Left ventricle myocardium superior (tissue), 1 donor: Measurements from ENCODE around the gene ERC2. TPM values are rescaled to one million over a fixed set of nuclear protein-coding genes. Genes with fewer than 3 reads are reported as not detected.

Source experiments
- ATAC-seq: fragments of 200-7000 bp; cut with Tn5 transposase; one replicate; pipeline ENCODE4 v1.9.1; 2020; ENCODE audit warnings: mild to moderate bottlenecking, moderate library complexity
- DNase-seq: peaks from one replicate; pipeline ENCODE4 v3.0.0-alpha.2; 2020
- intact Hi-C: fragments of 100-400 bp; cut with micrococcal nuclease; formaldehyde crosslinking; loops from one replicate; pipeline ENCODE4 v1.11.0; 2022
- total RNA-seq: library from RNA; stranded (reverse); fragmentation: NEBNext Ultra II Directional; extraction: Animal tissue kit (Norgen Biotek cat#: 25700); gene quantifications from one replicate; pipeline ENCODE4 v1.2.1, GENCODE V29; 2021
- donor health status: DM: no; HTN: yes; CAD: no; lungs with severe emphysema.

Gene ERC2
- total RNA-seq, 1 donor from 2014 or later: 0.94 TPM

DNA sequence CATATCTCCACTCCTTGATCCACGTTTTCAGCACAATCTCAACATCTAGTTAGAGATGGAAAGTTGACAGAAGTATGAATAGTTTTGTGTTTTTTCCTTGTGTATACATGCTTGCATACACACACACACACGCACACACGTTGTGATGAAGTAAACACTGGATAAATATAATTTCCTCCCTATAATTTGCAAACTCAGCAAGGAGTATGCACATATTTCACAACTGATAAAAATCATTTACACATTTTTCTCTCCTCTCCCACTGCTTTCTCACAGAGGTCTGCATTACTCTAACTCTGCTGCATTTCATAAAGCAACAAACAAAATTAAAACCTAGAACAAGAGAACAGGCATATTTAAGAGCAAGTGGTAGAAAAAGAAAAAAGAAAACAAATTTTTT is 320.9 kb downstream of the ERC2 start:
- intact Hi-C loops: no loop called here
- no peak for DNase-seq
- no peak for ATAC-seq

DNA sequence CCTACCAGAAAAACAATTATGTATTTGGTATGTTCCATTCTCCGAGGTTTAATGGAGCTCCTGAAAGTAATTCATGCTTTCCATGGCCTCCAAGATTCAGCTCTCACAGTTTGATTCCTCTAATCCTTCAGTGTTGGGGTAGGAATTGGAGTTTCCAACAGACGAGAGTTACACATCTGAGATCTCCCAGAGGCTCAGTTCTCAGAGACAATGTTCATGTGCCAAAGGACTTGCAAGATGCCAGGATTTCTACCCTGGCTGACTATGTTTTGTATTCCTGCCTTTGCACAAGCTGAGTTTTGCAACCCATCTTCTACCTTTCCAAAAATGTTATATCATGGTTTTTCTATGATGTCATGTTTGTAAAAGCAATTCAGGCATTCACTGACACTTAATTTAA is 322.9 kb downstream of the ERC2 start:
- ATAC-seq: peak; percentile 83
- DNase-seq: no peak
- intact Hi-C loops: no loop called here

DNA sequence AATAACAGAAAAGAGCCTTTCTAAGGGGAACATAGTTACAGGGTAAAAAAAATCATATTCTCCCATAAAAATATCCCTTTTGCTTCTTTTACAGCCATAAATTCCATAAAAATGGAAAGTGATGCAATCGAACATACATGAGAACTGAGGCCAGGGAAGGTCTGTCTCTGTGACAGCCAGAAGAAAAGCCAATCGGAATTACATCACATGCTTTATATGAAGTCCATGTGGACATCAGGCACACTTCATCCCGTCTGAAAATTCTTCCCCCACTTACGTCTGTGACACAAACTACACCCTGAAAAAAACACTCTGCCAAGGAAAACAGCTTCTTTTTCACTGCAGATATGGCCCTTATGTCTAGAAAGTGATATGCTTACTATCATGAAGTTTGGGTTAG is 323.5 kb downstream of the ERC2 start:
- no peak for DNase-seq
- intact Hi-C loops: no loop called here
- peak; percentile 96 for ATAC-seq

DNA sequence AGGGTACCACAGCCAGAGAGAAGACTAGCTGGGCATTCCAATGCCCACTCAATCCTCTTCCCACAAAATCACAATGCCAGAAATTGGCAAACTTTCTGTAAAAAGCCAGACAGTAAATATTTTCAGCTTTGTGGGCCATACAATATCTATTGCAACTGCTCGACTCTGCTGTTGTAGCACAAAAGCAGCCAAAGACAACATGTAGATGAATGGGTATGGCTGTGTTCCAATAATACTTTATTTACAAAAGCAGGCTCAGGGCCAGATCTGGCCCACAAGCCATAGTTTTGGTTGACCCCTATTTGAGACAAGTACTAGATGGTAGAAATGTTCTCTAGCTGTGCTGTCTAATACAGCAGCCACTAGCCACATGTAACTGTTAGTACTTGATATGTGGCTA is 330.9 kb downstream of the ERC2 start:
- DNase-seq (no peak), ATAC-seq (no peak)
- intact Hi-C loops: no loop called here

DNA sequence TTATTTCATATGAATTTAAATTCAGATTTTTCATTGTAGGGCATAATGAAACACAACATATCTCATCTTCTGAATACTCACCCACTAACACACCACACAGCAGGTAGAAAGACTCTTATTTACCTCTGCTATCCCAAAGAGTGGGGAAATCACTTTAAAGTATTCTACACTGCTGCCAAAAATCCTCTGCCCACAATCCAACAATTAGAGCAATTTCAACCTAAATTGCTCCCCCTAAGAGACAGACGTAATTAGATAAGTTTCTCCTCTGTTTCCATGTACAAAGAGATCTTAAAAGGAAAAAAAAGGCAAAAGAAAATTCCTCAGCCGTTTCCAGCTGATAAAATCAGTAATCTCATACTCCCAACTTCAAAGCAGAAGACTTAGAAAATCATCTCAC is 331.8 kb downstream of the ERC2 start:
- DNase-seq: no peak
- intact Hi-C loops: no loop called here
- no peak for ATAC-seq

DNA sequence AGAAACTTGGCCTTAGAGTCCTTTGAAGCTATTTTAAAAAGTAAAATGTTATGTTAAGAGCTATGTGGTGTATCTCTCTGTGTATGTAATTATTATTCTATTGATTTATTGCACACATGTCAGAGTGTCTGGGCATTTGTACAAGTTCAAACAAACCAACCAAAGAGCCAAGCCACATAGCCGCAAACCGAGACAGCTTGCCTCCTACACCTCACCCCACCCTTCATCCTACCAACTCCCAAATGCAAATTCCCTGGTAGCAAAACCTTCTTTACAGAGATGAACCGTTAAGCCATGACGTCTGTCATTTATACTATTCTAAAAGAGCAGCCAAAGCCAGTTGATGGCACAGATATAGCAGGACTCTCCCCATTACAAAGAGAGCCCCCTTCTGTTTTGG is 332.3 kb downstream of the ERC2 start:
- intact Hi-C loops: no loop called here
- DNase-seq (no peak), ATAC-seq (no peak)

DNA sequence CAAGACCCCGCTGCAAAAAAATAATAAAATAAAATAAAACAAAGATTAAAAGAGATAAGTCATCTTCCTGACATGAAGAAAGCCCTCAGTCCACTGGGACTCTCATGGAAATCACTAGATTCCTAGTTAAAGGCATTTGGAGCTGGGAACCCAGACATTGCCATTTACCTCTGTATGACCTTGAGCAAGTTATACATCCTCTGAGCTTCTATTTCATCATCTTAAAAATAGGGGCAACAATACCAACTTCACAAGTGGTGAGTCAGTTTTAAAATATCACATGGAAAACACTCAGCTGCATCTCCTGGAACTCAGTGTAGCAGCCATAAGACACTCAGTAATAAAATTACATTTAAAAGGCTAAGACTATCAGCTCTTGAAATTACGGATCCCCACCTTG is 334.8 kb downstream of the ERC2 start:
- intact Hi-C loops: no loop called here
- DNase-seq (no peak), ATAC-seq (no peak)

DNA sequence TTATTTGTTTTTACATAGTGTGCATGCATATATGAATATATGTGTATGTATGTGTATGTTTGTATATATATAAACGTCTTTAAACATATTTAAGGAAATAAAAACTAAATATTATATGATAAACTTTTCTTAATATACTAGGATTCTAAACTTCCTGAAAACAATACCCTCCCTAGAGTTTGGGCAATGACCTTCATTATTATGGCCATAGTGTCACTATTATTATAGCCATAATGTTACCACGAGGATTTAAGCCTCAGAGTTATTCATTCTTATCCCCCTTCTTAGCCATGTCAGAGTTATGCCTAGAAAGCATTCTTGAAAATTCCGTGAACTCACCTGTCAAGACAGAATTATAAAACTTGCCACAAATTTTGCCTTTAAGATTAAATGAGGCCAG is 335.5 kb downstream of the ERC2 start:
- intact Hi-C loops: no loop called here
- ATAC-seq (no peak), DNase-seq (no peak)

DNA sequence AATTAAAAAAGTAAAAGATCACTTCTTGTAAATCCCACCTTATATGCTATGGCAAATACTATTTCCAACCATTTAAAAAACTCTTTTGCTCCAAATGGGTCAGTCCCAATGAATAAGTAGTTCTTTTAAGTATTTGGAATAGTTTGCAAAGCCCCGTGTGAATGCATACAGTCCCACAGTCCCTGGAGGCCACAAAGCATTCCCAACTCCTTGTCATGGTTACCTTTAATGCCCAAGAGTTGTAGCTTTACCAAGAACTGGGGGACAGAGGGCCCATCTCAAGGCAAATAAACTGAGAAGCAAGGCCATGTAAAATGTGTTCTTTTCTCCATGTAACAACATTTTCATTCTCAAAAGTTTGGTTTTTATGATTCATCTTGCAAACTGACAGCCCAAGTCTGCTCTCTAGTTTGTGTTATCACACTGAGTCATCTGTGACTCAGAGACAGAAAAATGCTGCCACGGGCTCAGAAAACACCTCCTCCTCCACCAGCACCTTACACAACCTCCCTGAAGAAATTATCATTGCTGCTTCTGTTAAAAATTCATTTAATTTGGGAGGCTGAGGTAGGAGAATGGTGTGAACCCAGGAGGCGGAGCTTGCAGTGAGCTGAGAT is 336.2 kb downstream of the ERC2 start:
- DNase-seq (no peak), ATAC-seq (peak; percentile 21)
- intact Hi-C loops: no loop called here

DNA sequence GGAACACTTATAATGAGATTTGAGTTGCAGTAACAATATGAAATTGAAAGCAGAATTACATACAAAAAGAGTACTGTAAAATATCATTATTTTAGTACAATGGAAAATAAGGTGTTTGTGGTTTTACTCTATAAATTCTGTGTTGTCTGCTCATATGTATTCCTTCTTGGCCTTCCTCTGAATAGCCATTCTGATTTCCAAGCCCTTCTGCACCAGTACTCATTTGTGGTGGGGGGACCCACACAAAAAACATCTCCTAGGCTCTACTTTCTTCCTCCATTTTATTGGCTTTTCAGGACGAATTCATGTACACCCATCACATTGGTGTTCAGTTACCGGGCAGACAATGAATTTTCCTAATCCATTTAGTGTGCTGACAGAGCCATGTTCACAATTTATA is 338.2 kb downstream of the ERC2 start:
- intact Hi-C loops: no loop called here
- DNase-seq (no peak), ATAC-seq (no peak)

DNA sequence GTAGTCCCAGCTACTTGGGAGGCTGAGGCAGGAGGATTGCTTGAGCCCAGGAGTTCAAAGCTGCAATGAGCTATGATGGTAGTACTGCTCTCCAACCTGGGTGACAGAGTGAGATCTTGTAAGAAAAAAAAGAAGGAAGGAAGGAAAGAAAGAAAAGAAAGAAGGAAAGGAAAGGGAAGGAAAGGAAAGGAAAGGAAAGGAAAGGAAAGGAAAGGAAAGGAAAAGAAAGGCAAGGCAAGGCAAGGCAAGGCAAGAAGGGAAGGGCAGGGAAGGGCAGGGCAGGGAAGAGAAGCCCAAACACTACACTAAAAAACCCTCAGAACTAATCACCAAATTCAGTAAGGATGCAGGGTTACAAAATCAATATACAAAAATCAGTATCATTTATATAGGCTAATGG is 341.6 kb downstream of the ERC2 start:
- ATAC-seq (no peak), DNase-seq (no peak)
- intact Hi-C loops: no loop called here

DNA sequence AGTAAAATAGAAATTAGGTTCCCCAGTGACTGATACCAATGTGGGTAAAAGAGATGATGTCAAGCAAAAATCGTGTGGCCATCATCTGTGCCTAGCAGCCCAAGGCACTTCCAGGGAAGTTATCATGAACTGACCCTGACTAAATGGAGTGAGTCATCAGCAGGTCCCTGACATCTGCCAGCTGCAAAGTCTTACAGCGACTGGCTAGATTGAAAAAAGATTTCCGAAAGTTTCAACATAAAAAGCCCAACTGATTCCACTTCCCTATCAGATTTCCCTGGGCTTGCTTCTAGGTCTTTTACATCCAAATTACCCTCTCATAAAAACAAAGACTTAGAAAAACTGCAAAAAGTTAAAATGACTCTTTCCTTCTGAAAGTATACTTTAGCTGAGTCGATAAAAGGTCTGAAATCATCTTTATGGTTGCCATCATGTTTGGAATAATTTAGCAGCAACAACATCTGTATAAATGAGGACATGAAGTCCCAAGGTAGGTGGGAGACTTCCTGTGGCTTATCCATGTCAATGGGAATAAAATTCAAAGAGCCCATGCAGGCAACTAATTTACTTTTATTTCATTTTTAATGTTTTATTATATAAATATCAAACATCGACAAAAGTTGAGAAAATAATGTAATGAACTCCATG is 342.8 kb downstream of the ERC2 start:
- DNase-seq (peak; percentile 51), ATAC-seq (peak; percentile 95)
- intact Hi-C loops: no loop called here

DNA sequence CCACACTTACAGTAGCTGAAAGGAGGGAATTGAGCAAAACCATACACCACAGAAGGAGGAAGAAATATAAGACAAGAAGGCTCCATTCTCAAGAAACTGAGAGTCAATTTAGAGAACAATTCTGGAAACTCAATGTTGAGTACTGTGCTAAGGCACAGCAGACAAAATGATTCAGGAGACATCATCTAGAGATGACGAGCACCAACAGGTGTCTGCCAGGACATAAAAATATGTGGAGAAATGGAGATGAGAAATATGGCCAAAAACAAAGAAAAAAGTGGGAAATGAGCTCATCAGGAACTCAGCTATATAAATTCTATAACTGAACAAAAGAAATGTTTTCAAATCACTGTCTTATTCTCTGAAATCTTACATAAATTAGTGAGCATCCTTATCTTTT is 343.7 kb downstream of the ERC2 start:
- intact Hi-C loops: no loop called here
- DNase-seq: no peak
- ATAC-seq: no peak

DNA sequence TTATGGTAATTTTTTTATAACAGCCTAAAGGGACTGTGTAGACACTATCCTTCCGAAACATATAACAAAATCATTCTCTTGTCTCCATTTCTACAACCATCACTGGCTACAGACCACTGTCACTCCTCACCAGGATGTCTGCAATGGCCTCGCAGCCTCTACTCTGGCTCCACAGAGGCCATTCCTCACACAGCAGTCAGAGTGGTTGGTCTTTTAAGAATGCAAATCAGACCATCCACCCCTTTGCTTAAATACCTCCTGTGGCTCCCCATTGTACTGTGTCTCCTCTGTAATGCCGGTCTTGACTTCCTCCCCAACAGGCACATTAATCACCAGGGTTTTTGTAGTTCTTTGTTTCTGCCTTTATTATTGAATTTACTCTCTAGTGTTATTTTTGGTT is 344.8 kb downstream of the ERC2 start:
- intact Hi-C loops: no loop called here
- ATAC-seq: no peak
- no peak for DNase-seq

DNA sequence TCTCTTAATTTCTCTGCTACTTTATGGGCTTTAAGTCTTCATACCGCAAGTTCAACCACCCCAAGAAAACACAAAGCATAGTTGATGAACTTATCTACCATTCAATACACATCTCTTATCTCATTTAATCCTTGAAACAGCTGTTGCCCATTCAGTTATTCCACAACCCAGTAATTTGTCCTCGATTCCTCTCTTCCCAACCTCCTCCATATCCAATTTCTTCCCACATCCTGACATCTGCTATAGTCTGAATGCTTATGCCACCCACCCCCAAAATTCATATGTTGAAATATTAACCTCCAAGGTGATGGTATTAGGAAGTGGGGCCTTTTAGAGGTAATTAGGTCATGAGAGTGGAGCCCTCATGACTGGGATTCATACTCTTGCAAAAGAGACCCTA is 345.4 kb downstream of the ERC2 start:
- no peak for ATAC-seq
- intact Hi-C loops: no loop called here
- DNase-seq: no peak

DNA sequence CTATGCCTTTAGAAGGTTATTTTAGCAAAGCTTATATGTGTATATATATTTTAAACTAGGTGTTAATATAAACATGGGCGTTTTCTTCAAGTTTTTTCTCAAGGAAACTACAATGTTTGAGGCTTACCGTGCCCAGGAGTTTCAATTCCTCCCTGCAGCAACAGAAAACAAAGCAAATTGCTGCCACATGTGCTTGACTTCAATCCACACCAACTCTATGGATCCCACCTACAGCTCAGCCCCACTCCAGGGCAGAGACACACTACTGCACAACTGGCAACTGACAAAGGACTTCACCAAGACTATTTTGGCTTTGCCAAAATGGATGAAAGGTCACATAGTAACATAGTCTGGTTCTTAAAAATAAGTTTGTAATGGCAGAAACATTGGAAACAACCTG is 346.6 kb downstream of the ERC2 start:
- ATAC-seq (no peak), DNase-seq (no peak)
- intact Hi-C loops: no loop called here

DNA sequence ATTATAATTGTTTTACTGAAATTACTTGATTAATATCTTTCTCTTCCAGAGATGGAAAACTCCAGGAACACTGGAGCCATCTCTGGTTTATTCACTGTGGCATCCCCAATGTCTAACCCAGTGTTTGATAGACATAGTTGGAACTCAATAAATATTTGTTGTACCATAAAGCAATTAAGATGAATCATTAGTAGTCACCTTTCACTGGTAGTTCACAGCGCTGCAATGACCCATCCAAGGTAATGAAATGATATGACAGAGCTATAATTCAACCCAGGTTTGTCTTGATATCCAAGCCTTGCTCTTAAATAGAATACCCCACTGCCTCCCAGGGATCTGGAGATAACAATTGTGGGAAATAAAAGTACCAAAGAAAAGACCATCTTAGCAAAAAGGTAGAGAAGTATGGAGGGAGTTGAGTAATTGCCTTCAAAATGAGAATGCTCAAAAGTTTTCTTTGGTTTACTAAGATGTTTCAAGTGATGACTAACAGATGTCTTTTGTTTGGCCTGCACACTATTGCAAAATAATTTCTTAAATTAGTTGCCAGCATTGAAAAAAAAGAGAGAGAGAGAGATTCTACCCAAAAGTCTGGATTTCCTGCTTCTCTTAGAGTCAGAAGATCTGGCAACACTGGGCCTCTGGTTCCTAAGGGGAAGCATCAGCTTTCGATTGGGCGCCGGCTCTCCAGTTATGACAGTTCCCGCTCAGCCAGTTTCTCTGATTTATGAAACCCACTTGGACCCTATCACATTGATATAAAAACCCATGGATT is 348.5 kb downstream of the ERC2 start:
- DNase-seq: peak; percentile 51
- intact Hi-C loops: no loop called here
- peak; percentile 91 for ATAC-seq

DNA sequence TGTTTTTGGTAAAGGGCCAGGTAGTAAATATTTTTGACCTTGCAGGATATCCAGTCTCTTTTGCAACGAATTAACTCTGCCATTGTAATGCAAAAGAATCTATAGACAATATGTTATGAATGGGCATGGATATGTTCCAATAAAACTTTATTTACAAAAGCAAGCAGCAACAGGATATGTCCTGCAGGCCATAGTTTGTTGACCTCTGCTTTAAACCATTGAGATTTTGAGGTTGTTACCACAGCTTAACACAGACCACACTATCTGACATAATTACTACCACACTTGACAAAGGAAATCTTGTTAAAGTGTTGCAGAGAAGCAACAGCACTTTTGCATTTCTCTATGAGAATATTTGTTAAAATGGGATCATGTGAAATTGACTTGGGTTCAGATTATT is 349.3 kb downstream of the ERC2 start:
- intact Hi-C loops: no loop called here
- no peak for ATAC-seq
- no peak for DNase-seq

DNA sequence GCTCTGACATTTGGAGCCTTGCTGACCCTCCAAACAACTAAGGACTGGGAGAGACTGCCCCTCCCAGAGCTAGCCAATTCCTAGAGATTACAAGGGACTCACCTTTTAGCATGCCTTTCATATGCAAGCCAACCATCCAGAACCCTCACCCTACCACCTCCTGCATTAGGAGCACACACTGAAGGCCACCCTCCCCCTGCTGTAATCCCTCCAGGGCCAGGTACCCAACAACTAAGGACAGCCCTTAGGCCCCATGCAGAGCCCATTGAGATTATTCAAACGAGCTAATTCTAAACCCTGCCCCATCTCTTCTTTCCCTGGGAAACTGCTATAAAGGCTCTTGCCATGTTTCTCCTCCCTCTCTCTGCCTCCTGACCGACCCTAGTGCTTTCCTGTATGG is 352.6 kb downstream of the ERC2 start:
- intact Hi-C loops: no loop called here
- no peak for DNase-seq
- no peak for ATAC-seq

DNA sequence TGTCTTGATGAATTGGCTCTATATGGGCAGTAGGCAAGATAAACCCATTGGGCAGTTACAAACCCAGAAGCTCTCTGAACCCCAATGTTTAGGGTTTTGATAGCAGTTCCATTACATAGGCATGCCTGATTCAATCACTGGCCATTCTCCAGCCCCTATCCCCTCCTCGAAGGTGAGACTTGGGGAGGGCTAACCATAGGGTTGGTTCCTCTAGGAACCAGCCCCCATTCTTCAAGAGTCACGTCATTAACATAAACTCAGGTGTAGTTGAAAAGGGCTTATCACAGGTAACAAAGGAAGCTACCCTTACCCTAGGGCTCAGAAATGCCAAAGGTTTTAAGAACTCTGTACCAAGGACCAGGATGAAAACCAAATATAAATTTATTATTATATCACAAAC is 353.1 kb downstream of the ERC2 start:
- intact Hi-C loops: no loop called here
- no peak for ATAC-seq
- no peak for DNase-seq

DNA sequence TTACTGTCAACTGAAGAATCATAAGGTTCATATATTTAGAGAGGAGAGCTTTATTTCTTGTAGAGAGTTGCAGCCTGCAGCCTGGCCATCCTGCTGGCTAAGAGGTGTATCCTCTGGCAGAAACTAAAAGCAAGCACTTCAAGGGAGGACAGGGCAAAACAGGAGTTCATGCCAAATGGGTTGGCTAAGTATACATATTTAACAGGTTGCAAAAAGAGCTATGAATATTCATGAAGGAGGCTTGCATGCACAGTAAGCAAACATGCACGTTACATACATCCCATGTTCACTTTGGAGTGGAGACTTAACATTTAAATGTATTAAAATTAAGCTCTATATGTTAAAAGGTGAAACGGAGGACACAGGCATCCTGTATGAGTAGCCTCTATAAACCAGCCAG is 354.4 kb downstream of the ERC2 start:
- DNase-seq (no peak), ATAC-seq (no peak)
- intact Hi-C loops: no loop called here
